Osteoblast (primary cell): Measurements from ENCODE around the gene AFAP1L2. TPM values are rescaled to one million over a fixed set of nuclear protein-coding genes. Genes with fewer than 3 reads are reported as not detected.

ENCODE experiments used
- DNase-seq: peaks from one replicate; pipeline ENCODE4 v3.0.0; 2011; ENCODE audit warnings: low spot score, mixed read lengths; ENCODE audit not compliant: insufficient read length; ENCODE audit errors: missing footprints
- H2AFZ ChIP-seq: 2 replicates; pipeline ENCODE4 v1.6.0; 2011; ENCODE audit warnings: mild to moderate bottlenecking, low read length
- H3K27ac ChIP-seq: 2 replicates; pipeline ENCODE4 v1.5.1; 2011; ENCODE audit warnings: mild to moderate bottlenecking, low read depth, low read length, moderate library complexity
- H3K27me3 ChIP-seq: 2 replicates; pipeline ENCODE4 v1.6.0; 2012; ENCODE audit warnings: mild to moderate bottlenecking, control low read depth, inconsistent platforms, low read length, moderate library complexity; ENCODE audit not compliant: insufficient read depth
- H3K36me3 ChIP-seq: 2 replicates; pipeline ENCODE4 v1.5.1; 2011; ENCODE audit warnings: mild to moderate bottlenecking, low read length, control low read depth, moderate library complexity; ENCODE audit not compliant: insufficient read depth
- H3K4me1 ChIP-seq: 2 replicates; pipeline ENCODE4 v1.5.1; 2011; ENCODE audit warnings: mild to moderate bottlenecking, low read length, control low read depth, moderate library complexity; ENCODE audit not compliant: insufficient read depth
- H3K4me2 ChIP-seq: 2 replicates; pipeline ENCODE4 v1.6.0; 2011; ENCODE audit warnings: mild to moderate bottlenecking, low read length; ENCODE audit not compliant: insufficient read depth
- H3K4me3 ChIP-seq: fragments of 200-600 bp; sonication (generic); 3 replicates; pipeline ENCODE4 v1.5.1; 2012; ENCODE audit warnings: mild to moderate bottlenecking, low read length, inconsistent platforms; ENCODE audit not compliant: insufficient read depth
- H3K79me2 ChIP-seq: 2 replicates; pipeline ENCODE4 v1.6.0; 2012; ENCODE audit warnings: mild to moderate bottlenecking, low read length, control low read depth, inconsistent platforms; ENCODE audit not compliant: insufficient read depth
- H3K9me3 ChIP-seq: 2 replicates; pipeline ENCODE4 v1.5.1; 2011; ENCODE audit warnings: low read depth, low read length, control low read depth
- H4K20me1 ChIP-seq: 2 replicates; pipeline ENCODE4 v1.6.0; 2012; ENCODE audit warnings: mild to moderate bottlenecking, low read length, control low read depth; ENCODE audit not compliant: insufficient read depth
- total RNA-seq: library from RNA; depleted of rRNA; stranded (reverse); fragments of >200 nt; gene quantifications from 2 replicates; pipeline ENCODE4 v1.2.3, GENCODE V29; 2012
- TF ChIP-seq, protein P1 (sequence below): IDR thresholded peaks from 2 replicates; pipeline ENCODE4 v1.5.1; 2011; ENCODE audit warnings: mild to moderate bottlenecking, low read depth, low read length, moderate library complexity; ENCODE audit errors: extremely low read depth

AFAP1L2 gene
- total RNA-seq, 1 donor = 0.36 TPM

DNA sequence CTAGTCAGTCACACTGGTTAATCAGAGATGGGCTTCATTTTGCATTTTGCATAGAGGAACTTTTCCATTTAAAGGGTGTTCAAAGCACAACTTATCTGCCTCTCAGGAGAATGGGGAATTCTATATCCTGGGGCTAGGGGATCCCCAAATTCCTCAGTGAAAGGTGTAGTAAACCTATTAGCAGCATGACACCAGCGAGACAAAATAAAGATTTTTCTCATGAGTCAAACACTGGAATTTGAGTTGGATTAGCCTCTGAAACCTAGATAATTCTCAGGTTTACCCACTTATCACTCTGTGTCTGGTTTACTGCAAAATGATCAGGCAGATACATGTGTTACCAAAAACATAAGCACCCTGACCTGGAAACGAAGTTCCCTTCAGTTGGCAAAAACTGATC, 2.1 kb downstream of the AFAP1L2 start:
- Histone ChIP-seq H3K4me1 (no peaks in the 10 kb centered on the region), H3K36me3 (no peaks in the 10 kb centered on the region), H3K27ac (no peak overlapping the region), H3K9me3 (no peaks in the 10 kb centered on the region), H2AFZ (no peak overlapping the region), H3K4me2 (no peak overlapping the region), H3K79me2 (no peaks in the 10 kb centered on the region), H3K4me3 (no peak overlapping the region), H4K20me1 (no peaks in the 10 kb centered on the region), H3K27me3 (peaks cover 42% of the 10 kb centered on the region)
- no peak for DNase-seq
- TF ChIP-seq, protein P1, sequence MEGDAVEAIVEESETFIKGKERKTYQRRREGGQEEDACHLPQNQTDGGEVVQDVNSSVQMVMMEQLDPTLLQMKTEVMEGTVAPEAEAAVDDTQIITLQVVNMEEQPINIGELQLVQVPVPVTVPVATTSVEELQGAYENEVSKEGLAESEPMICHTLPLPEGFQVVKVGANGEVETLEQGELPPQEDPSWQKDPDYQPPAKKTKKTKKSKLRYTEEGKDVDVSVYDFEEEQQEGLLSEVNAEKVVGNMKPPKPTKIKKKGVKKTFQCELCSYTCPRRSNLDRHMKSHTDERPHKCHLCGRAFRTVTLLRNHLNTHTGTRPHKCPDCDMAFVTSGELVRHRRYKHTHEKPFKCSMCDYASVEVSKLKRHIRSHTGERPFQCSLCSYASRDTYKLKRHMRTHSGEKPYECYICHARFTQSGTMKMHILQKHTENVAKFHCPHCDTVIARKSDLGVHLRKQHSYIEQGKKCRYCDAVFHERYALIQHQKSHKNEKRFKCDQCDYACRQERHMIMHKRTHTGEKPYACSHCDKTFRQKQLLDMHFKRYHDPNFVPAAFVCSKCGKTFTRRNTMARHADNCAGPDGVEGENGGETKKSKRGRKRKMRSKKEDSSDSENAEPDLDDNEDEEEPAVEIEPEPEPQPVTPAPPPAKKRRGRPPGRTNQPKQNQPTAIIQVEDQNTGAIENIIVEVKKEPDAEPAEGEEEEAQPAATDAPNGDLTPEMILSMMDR = no peak

DNA sequence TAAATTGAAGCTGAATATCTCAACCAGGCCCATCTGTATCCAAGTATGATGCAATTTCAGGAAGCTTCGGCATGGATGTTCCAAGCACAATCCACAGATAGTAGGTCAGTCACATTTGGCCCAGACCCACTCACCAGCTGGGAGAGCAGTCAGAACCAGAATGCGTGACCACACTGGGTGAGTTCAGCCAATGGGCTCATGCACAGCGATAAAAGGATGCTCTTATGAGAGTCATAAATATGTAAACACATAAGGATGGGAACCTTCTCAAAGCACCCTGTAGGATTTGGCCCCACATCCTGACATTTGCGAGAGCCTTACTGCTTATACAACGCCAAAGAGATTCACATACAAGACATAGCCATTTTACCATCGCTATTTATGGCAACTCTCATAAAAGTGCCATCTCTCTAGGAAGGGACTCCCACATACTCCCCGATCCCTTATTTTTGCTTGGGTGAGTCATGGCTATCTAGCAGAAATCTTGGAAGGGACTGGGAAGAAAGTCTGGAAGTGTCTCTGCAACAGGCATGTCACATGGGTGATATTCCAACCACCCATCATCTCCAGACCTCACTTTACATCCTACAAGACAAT, 3.0 kb downstream of the AFAP1L2 start:
- TF ChIP-seq, protein P1 = no peak
- Histone ChIP-seq H4K20me1 (no peaks in the 10 kb centered on the region), H3K9me3 (no peaks in the 10 kb centered on the region), H3K4me2 (no peak overlapping the region), H3K4me3 (no peak overlapping the region), H3K36me3 (no peaks in the 10 kb centered on the region), H2AFZ (no peak overlapping the region), H3K79me2 (no peaks in the 10 kb centered on the region), H3K27ac (no peak overlapping the region), H3K27me3 (peaks cover 47% of the 10 kb centered on the region), H3K4me1 (no peaks in the 10 kb centered on the region)
- no peak for DNase-seq

DNA sequence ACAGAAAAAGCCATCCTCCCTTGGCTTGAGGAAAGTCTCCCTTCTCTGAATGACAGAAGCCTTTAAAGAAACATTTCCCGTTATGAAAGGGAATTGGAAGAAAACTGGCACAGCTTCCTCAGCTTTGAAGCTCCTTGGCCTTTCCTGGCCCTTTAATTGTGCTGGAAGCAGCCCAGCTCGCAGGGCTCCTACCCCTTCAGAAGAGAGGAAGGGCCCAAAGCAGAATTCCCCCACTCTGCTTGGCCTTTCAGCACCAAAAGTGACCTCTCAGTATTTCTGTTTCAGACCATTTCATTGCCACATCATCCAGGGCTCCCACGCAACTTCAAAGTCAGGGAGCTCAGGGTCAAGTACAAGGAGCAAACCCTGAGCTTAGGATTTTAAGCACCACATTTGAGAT, 4.2 kb downstream of the AFAP1L2 start:
- Histone ChIP-seq H3K4me1 (no peaks in the 10 kb centered on the region), H3K9me3 (no peaks in the 10 kb centered on the region), H3K79me2 (no peaks in the 10 kb centered on the region), H4K20me1 (no peaks in the 10 kb centered on the region), H3K4me3 (no peak overlapping the region), H3K36me3 (no peaks in the 10 kb centered on the region), H3K27me3 (peaks cover 45% of the 10 kb centered on the region), H3K4me2 (no peak overlapping the region), H2AFZ (no peak overlapping the region), H3K27ac (no peak overlapping the region)
- TF ChIP-seq, protein P1 = no peak
- DNase-seq = no peak

DNA sequence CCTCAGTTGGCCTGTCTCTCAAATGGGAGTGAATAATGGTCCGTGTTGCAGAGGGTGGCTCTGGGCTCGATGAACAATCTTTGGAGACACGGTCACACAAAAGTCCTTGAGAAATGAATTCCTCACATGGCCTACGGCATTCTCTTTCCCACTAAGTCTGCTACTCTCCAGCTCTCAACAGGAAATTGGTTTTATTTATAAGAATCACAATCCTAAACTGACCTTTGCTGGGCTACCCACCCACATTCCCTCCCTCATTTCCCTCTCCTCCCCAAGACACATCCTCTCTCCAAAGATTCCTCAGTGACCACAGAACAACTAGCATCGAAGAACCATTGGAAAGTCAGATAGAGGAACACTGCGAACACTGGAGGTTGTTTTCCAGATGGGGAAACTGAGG, 4.7 kb downstream of the AFAP1L2 start:
- no peak for DNase-seq
- no peak overlapping the region for H3K4me3 ChIP-seq
- H3K9me3 ChIP-seq = no peaks in the 10 kb centered on the region
- no peak overlapping the region for H3K27ac ChIP-seq
- no peaks in the 10 kb centered on the region for H3K79me2 ChIP-seq
- no peak overlapping the region for H2AFZ ChIP-seq
- H3K4me1 ChIP-seq = no peaks in the 10 kb centered on the region
- H4K20me1 ChIP-seq = no peaks in the 10 kb centered on the region
- TF ChIP-seq, protein P1 = no peak
- peaks cover 39% of the 10 kb centered on the region for H3K27me3 ChIP-seq
- H3K36me3 ChIP-seq = no peaks in the 10 kb centered on the region
- H3K4me2 ChIP-seq = no peak overlapping the region
